ENCODE results near the gene SEMA3D. TPM values are rescaled to one million over a fixed set of nuclear protein-coding genes. Genes with fewer than 3 reads are reported as not detected.
A peak's percentile ranks its signal among the peaks of the same experiment; 100 is the strongest.

SEMA3D gene
- 1.9 TPM for total RNA-seq
- long read RNA-seq, partial matches to known transcripts, result 0 of 1 reads
- long read RNA-seq, other reads (novel, unspliced or antisense), result 1 of 1 reads

- DNase-seq (ENCODE audit: low spot score), result peak; percentile 91
Measured at GRCh38 chr7:85186521-85187241, at the start of gene SEMA3D. TSS of gene SEMA3D (minus strand) at chr7:85187056. CDS start at chr7:85121891, 65,165 bp downstream.

DNA sequence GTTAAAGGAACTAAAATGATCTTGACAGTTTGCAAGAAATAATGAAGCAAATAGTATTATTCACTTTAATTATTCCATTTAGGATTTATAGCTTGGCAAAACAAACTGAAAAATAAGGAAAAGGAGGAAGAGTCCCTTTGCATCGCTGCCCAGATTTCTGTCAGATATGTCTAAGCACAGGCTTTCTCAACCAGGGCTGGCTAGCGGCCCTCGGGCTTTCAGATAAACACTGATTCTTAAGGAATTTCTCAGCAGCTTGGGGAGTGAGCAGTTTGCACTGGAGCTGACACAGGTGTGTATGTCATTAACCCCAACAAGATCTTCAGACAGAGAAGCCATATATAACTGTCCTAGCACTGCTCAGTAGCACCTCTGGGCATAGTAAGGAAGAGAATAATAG is 47.9 kb upstream of the SEMA3D start:
- no peak for DNase-seq (ENCODE audit: low spot score)

- DNase-seq (ENCODE audit: low spot score), result no peak
Measured at GRCh38 chr7:85232068-85232467, 45.2 kb upstream of the SEMA3D start.

DNA sequence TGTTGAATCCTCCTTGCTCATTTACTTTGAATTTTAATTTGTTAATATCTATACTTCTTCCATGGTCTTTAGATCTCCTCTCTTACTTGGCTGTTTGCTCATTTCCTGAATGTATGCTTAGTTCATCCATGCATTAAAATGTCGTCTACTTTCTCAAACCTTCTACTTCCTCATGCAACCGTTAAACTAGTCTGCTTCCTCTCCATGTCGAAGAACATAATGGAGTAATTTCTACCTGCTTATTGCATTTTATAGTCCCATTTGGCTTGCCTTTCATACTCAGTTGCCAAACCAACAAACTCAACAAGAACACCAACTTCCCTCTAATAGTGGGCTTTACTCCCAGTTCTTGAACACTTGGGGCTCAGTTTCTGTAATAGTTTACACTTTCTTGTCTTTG is 43.8 kb upstream of the SEMA3D start:
- no peak for DNase-seq (ENCODE audit: low spot score)

- no peak for DNase-seq (ENCODE audit: low spot score)
Measured at GRCh38 chr7:85229544-85229943, 42.7 kb upstream of the SEMA3D start.

DNA sequence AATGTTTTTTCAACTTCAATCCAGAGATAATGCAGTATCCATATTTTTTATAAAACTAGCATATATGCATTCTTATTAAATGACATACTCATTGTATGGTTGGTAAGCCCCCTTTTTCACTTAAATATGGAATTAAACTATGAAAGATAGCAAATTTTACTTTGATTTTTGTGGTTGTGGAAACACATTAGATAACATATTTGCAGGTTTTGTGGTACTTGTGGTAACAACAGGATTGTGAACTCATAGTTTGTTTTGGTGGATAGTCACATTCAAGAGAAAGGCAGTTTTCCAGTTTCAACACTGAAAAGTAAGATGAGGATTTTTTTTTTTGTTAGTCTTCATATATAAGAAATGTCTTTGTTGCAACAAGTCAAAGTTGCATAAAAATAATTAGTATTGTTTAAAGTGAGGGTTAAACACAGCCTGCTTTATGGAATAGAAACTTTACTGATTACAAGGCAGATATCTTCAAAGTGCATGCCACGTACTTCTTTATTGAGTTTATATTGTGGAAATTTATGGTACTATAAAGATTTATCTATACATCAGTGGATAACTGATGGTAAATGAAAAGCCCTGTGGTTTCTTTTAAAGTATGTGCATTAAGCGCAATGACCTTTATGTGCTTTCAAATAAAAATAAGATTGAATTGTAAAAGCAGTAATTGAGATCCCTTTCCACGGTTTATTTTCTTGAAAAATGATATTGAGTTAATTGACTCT is 39.7 kb upstream of the SEMA3D start:
- DNase-seq (ENCODE audit: low spot score), result no peak

- no peak for DNase-seq (ENCODE audit: low spot score)
Measured at GRCh38 chr7:85224171-85224570, 37.3 kb upstream of the SEMA3D start.

- DNase-seq (ENCODE audit: low spot score), result no peak
Measured at GRCh38 chr7:85222522-85222921, 35.7 kb upstream of the SEMA3D start.

DNA sequence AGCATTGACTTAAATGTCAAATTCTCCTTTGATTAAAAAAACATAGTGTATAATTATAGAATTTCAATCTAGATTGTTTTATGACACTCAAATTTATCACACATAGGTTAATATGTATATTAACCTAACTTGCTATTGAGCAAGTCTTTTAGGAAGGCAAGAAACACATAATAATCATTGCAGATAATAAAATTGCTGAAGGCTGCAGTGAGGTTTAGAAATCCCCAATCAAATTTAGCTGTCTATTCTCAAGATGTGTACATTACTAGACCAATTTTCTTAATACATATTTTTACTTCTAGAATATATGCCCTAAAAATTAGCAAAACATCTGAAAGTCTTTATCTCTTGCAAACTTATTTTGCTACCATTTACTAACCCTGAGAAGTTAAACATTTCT is 34.9 kb upstream of the SEMA3D start:
- no peak for DNase-seq (ENCODE audit: low spot score)

DNA sequence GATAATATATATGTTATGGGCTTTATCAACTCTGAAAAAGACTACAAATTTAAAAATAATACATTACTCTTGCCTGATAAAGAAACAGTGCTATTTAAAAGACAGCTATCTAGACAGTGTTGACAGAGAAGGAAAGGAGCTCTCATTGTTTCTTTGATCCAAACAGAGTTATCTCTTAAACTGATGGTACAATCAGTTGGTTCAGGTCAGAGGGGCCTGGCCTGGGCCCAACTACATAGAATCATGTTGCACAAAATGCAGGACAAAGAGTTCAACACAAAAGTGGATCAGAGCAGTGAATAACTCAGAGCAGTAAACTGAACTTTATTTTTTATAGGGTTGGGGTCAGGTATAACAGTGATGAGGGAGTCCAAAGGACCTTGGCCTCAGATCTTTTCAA is 33.8 kb upstream of the SEMA3D start:
- DNase-seq (ENCODE audit: low spot score), result no peak

GRCh38 chr7:85220023-85220422 is 33.2 kb upstream of the SEMA3D start:
- no peak for DNase-seq (ENCODE audit: low spot score)

DNA sequence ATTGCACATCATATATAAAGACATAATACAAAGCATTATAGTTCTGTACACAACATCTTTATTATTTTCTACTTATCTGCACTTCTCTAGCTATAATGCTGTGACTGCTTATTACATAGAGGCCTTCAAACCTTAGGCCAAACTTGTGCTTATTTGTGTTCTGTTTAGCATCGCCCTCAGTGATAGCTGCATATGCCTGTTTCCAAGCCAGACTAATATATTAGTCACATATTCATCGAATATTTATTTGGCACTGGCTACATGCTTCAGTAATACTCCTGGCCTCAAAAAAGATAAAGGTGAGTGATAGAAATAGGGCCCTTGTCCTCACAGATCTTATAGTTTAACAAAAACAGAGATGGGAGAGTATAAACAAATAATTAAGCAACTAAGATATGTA is 30.2 kb upstream of the SEMA3D start:
- DNase-seq (ENCODE audit: low spot score), result no peak

DNA sequence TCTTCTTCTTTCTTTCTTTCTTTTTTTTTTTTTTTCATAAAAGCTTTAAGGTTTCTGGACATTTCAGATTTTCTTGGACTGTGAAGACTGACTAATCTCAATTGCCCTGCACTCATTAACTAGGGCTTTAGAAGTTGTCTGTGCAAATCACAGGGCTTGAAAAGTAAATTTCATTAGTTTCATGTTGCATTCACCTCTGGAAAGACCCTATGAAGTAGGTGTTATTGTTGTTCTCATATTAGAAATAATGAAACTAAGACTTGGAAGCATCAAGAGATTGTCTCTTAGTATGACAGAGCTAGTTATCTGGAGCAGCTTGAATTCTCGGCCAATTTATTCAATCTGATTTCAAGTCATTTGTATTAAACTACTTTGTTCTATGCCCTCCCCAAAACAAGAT is 28.2 kb upstream of the SEMA3D start:
- DNase-seq (ENCODE audit: low spot score), result no peak

DNA sequence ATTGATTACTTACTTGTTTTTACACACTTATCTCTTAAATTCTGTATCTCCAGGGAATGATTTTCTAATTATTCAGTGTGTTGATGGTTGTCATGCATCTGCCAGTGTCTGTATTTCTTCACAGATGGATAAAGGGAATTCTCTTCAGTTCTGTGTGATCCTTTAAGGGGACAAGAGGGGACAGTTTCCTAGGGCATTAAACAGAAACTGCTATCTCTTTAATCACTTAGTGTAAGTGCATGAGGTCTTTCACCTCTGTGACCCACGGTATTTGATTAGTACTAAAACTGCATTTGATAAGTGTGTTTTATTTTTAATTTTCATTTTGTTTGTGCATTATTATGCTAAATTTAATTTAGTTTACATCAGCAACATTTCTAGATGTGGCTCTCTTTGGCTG is 26.6 kb upstream of the SEMA3D start:
- no peak for DNase-seq (ENCODE audit: low spot score)

DNA sequence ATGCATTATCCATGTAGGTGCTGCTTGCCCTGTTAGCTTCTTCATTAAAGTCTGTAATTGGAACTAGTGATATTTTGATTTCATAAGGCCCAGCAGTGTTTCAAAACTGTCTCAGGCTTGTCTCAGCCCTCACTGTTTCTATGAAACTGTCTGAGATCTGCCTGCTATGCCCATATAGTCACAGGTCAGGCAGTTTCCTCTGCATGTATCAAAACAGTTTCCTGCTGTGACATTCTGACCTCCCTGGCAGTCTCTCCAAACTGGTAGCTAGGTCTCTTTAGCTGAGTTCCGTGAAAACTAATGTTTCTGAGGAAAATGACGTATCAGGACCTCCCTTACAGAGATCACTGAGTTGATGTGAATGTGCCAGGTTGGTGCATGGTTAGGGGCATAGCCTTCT is 18.9 kb upstream of the SEMA3D start:
- DNase-seq (ENCODE audit: low spot score), result no peak

DNA sequence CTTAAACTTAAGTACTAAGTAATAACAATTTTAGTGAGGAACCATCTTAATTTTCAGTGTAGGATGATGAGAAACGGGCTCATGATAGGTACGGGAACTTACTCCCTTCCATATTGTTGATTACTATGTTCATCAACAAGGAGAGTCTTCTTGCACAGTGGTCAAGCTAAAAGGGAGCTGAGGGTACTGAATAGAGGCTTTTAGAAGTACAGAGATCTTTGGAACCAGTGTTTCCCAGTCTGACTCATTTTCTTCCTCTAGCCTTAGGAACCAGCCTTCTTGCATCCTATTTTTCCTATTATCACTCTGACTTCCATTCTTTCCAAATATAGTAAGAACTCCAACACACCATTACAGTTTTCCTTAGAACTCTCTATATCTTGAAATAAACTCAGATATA is 17.6 kb upstream of the SEMA3D start:
- no peak for DNase-seq (ENCODE audit: low spot score)

DNA sequence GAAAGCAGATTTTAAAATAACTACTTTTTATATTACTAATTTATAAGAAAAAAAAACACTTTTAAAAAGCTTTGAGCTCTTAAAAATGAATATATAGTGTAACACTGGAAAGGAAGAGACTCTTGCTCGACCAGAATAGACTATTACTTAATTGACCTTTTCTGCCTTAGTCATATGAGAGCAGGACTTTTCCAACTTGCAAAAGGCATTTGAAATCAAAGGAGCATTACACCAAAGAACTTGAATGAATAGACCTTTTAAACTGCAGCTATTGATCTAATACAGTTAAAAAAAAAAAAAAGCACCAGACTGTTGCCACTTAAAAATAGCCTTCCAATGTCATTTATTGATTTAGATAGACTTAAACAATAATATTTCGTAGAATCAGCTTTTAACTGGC is 17.2 kb upstream of the SEMA3D start:
- no peak for DNase-seq (ENCODE audit: low spot score)

GRCh38 chr7:85201209-85201608 is 14.4 kb upstream of the SEMA3D start:
- DNase-seq (ENCODE audit: low spot score), result no peak

DNA sequence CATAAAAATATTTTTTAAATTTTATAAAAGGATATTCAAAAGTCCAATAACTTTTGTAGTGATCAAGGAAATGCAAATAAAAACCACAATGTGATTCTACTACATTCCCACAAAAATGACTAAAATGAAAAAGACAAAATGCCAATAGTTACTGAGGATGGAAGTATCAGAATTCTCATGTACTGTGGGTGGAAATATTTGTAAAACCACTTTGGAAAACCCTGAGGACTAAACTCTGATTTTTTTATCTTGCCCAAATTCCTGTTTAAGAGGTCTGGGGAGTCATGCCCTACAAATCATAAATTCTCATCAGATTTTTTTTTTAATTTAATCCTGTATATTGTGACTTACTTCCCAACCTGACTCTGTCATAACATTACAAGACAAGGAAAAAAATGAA is 9.8 kb upstream of the SEMA3D start:
- no peak for DNase-seq (ENCODE audit: low spot score)

- no peak for DNase-seq (ENCODE audit: low spot score)
Measured at GRCh38 chr7:85191383-85191782, 4.5 kb upstream of the SEMA3D start.

- no peak for DNase-seq (ENCODE audit: low spot score)
Measured at GRCh38 chr7:85186083-85186520, 754 bp downstream of the SEMA3D start.

- DNase-seq (ENCODE audit: low spot score), result no peak
Measured at GRCh38 chr7:85185424-85186082, 1.3 kb downstream of the SEMA3D start.

Measured in mesenteric fat pad (tissue), 1 donor.